HG03103 (cell line): ENCODE measurements around the gene G3BP2.

Experiments
- ATAC-seq: cut with Tn5 transposase; IDR thresholded peaks from one replicate; pipeline ENCODE4 v1.9.1; 2021; ENCODE audit warnings: low read depth; ENCODE audit not compliant: unreplicated experiment

The G3BP2 gene

GRCh38 chr4:75644095-75644494 lies 29.1 kb downstream of the G3BP2 start:
- no peak for ATAC-seq

- no peak for ATAC-seq
These were observed 29.6 kb downstream of the G3BP2 start for GRCh38 chr4:75643651-75644050.

GRCh38 chr4:75639124-75639695 lies 34.0 kb downstream of the G3BP2 start:
- ATAC-seq = no peak

- no peak for ATAC-seq
These were observed 35.4 kb downstream of the G3BP2 start for GRCh38 chr4:75637827-75638226.

- no peak for ATAC-seq
These were observed 36.0 kb downstream of the G3BP2 start for GRCh38 chr4:75637176-75637575.

GRCh38 chr4:75634951-75635350 lies 38.3 kb downstream of the G3BP2 start:
- ATAC-seq = no peak

GRCh38 chr4:75634281-75634680 lies 38.9 kb downstream of the G3BP2 start:
- ATAC-seq = no peak

GRCh38 chr4:75633846-75634245 lies 39.4 kb downstream of the G3BP2 start:
- ATAC-seq = no peak

GRCh38 chr4:75630937-75631329 lies 42.3 kb downstream of the G3BP2 start:
- ATAC-seq = no peak

- peak; percentile 99 for ATAC-seq
These were observed 42.9 kb downstream of the G3BP2 start, which contains the start of gene CDKL2 for GRCh38 chr4:75630174-75630936. CDKL2 (minus strand) TSS chr4:75630528; CDS start chr4:75625988, 4,540 bp downstream.

GRCh38 chr4:75629239-75629638 lies 44.0 kb downstream of the G3BP2 start:
- ATAC-seq = no peak

- no peak for ATAC-seq
These were observed 50.2 kb downstream of the G3BP2 start for GRCh38 chr4:75623026-75623425.

GRCh38 chr4:75621715-75622114 lies 51.5 kb downstream of the G3BP2 start:
- ATAC-seq = no peak

GRCh38 chr4:75612306-75612705 lies 60.9 kb downstream of the G3BP2 start:
- ATAC-seq = no peak

- no peak for ATAC-seq
These were observed 67.3 kb downstream of the G3BP2 start for GRCh38 chr4:75605928-75606327.

GRCh38 chr4:75599647-75600046 lies 73.6 kb downstream of the G3BP2 start:
- no peak for ATAC-seq

- no peak for ATAC-seq
These were observed 74.8 kb downstream of the G3BP2 start for GRCh38 chr4:75598390-75598789.

GRCh38 chr4:75596061-75596460 lies 77.2 kb downstream of the G3BP2 start:
- ATAC-seq = no peak

GRCh38 chr4:75593393-75593792 lies 79.8 kb downstream of the G3BP2 start:
- ATAC-seq = no peak
